Large intestine (tissue), 3 donors: ENCODE data around the gene FOCAD. TPM values are rescaled to one million over a fixed set of nuclear protein-coding genes. Genes with fewer than 3 reads are reported as not detected.

Experiments used
- DNase-seq, 2 donors: peaks; one replicate each; pipeline versions ENCODE4 v3.0.0 to v3.0.0-alpha.2; 2013
- H3K27ac ChIP-seq: one replicate; pipeline ENCODE4 v1.5.1; 2013; ENCODE audit warnings: low read length
- H3K27me3 ChIP-seq: 2 replicates; pipeline ENCODE4 v1.6.1; 2013; ENCODE audit warnings: low read length; ENCODE audit not compliant: control insufficient read depth, insufficient read depth
- H3K36me3 ChIP-seq: 2 replicates; pipeline ENCODE4 v1.6.1; 2013; ENCODE audit warnings: low read length; ENCODE audit not compliant: control insufficient read depth, insufficient read depth
- H3K4me1 ChIP-seq: one replicate; pipeline ENCODE4 v1.6.1; 2013; ENCODE audit warnings: low read length; ENCODE audit not compliant: control insufficient read depth, insufficient read depth
- H3K4me3 ChIP-seq: one replicate; pipeline ENCODE4 v1.5.1; 2013; ENCODE audit warnings: low read length
- H3K9me3 ChIP-seq: one replicate; pipeline ENCODE4 v1.6.1; 2013; ENCODE audit warnings: mild to moderate bottlenecking, low read depth, low read length, moderate library complexity; ENCODE audit not compliant: control insufficient read depth
- WGBS: methylation state at CpG from one replicate; pipeline ENCODE4 v1.1.5; 2013; ENCODE audit warnings: low lambda C conversion rate; ENCODE audit not compliant: insufficient coverage; 5-methylcytosine and 5-hydroxymethylcytosine counted together
- polyA plus RNA-seq: library from polyadenylated mRNA; unstranded; fragments of 120-200 nt; gene quantifications from one replicate; pipeline ENCODE4 v1.2.1, GENCODE V29; 2013

Gene FOCAD
- polyA plus RNA-seq, 1 donor: 16.1 TPM

DNA sequence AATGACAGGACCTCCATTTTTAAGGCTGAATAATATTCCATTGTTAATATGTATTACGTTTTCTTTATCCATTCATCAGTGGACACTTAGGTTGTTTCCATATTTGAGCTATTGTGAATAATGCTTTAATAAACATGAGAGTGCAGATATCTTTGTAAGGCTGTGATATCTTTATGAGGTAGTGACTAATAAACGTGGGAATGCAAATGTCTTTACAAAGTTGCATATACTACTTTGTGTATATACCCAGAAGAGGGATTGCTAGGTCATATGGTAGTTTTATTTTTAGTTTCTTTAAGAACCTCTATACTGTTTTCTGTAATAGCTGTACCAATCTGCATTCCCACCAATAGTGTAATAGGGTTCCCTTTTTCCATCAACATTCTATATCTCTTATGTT, 148.7 kb downstream of the FOCAD start:
- H3K27ac ChIP-seq: no peak overlapping the region
- DNase-seq: no peak
- H3K4me3 ChIP-seq: no peak overlapping the region
- no peaks in the 10 kb centered on the region for H3K4me1 ChIP-seq
- WGBS: no CpG with 5 or more reads among the region's 2 CpGs
- H3K36me3 ChIP-seq: peaks cover 4% of the 10 kb centered on the region
- H3K27me3 ChIP-seq: no peaks in the 10 kb centered on the region
- H3K9me3 ChIP-seq: no peaks in the 10 kb centered on the region

GRCh38 chr9:20835377-20836286, 151.6 kb downstream of the FOCAD start:
- no peaks in the 10 kb centered on the region for H3K4me1 ChIP-seq
- WGBS: no CpG with 5 or more reads among the region's 6 CpGs
- H3K27me3 ChIP-seq: no peaks in the 10 kb centered on the region
- no peak overlapping the region for H3K27ac ChIP-seq
- no peak for DNase-seq
- H3K36me3 ChIP-seq: peaks cover 4% of the 10 kb centered on the region
- no peak overlapping the region for H3K4me3 ChIP-seq
- no peaks in the 10 kb centered on the region for H3K9me3 ChIP-seq

- Histone ChIP-seq H3K27me3 (no peaks in the 10 kb centered on the region), H3K27ac (no peak overlapping the region), H3K36me3 (peaks cover 4% of the 10 kb centered on the region), H3K9me3 (no peaks in the 10 kb centered on the region), H3K4me1 (no peaks in the 10 kb centered on the region), H3K4me3 (no peak overlapping the region)
- no peak for DNase-seq
- WGBS: no CpG with 5 or more reads among the region's 3 CpGs
Observed at GRCh38 chr9:20837166-20837565, 153.1 kb downstream of the FOCAD start.

GRCh38 chr9:20838218-20838617, 154.2 kb downstream of the FOCAD start:
- H3K36me3 ChIP-seq: peaks cover 4% of the 10 kb centered on the region
- no peak overlapping the region for H3K4me3 ChIP-seq
- no peak overlapping the region for H3K27ac ChIP-seq
- H3K27me3 ChIP-seq: no peaks in the 10 kb centered on the region
- no peaks in the 10 kb centered on the region for H3K9me3 ChIP-seq
- no peak for DNase-seq
- no peaks in the 10 kb centered on the region for H3K4me1 ChIP-seq
- 100% methylated on average over 1 of the region's 1 CpG for WGBS

DNA sequence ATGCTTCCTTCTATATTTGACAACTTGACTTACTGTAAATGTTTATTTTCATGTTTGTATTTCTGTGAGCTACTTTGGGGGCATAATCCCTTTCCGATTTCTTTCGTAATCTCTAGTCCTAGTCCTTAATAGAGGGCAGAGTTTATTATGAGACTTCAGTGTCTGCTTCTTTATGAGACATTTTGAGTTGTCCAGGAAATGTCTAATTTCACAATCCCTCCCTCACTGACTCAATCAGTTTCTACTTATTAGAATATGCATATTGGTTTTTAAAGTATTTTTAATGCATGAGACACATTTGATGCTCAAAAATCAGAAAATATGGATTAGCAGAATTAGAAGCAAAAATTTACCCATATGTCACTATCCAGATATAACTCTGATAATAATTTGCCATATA, 160.9 kb downstream of the FOCAD start:
- H3K27me3 ChIP-seq: no peaks in the 10 kb centered on the region
- no peak overlapping the region for H3K4me3 ChIP-seq
- no peaks in the 10 kb centered on the region for H3K9me3 ChIP-seq
- no peak overlapping the region for H3K27ac ChIP-seq
- 95% methylated on average over 2 of the region's 2 CpGs for WGBS
- no peaks in the 10 kb centered on the region for H3K4me1 ChIP-seq
- H3K36me3 ChIP-seq: no peaks in the 10 kb centered on the region
- no peak for DNase-seq

- no peak overlapping the region for H3K4me3 ChIP-seq
- H3K27ac ChIP-seq: no peak overlapping the region
- no peaks in the 10 kb centered on the region for H3K4me1 ChIP-seq
- H3K27me3 ChIP-seq: no peaks in the 10 kb centered on the region
- DNase-seq: no peak
- no peaks in the 10 kb centered on the region for H3K36me3 ChIP-seq
- H3K9me3 ChIP-seq: no peaks in the 10 kb centered on the region
- WGBS: 67% methylated on average over 2 of the region's 2 CpGs
Observed at GRCh38 chr9:20848490-20848889, 164.4 kb downstream of the FOCAD start.

DNA sequence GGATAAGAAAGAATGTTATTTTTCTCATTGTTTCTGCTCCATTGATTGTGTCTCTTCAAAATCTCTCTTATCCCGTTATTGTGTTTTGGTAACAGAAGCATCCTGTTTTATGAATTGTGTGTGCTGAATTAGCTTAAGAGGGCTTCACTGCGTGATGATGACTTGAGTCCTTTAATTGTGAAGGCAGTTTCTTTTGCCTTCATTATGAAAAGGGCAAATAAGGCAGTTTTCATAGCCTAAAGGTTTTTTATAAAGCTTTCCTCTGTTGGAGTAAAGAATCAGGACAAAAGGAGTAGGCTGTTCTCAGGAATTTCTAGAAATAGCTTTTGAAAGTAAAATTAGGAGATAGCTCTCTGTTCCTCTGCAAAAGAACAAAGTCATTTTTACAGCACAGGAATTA, 169.8 kb downstream of the FOCAD start:
- Histone ChIP-seq H3K9me3 (no peaks in the 10 kb centered on the region), H3K27ac (no peak overlapping the region), H3K36me3 (no peaks in the 10 kb centered on the region), H3K4me1 (no peaks in the 10 kb centered on the region), H3K4me3 (no peak overlapping the region), H3K27me3 (no peaks in the 10 kb centered on the region)
- no CpG with 5 or more reads among the region's 2 CpGs for WGBS
- DNase-seq: no peak

DNA sequence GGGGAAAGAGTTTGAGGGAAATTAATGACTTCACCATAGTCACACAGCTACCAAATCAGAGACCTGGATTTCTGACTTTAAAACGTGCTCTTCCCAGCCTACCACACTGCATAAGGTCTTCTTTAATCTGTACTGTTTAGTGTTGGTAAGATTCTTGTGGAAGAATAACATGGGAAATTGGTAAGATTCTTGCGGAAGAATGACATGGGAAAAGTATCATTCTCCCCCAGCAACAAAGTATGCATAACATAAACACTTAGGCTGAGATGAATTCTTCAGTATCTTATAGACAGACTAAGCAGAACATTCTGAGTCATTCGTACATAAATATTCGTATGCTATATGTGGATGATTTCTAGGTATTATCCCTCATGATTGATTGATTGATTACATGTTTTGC, 170.4 kb downstream of the FOCAD start:
- H3K4me1 ChIP-seq: no peaks in the 10 kb centered on the region
- H3K27ac ChIP-seq: no peak overlapping the region
- H3K36me3 ChIP-seq: no peaks in the 10 kb centered on the region
- H3K9me3 ChIP-seq: no peaks in the 10 kb centered on the region
- H3K27me3 ChIP-seq: no peaks in the 10 kb centered on the region
- DNase-seq: no peak
- H3K4me3 ChIP-seq: no peak overlapping the region
- 89% methylated on average over 3 of the region's 4 CpGs for WGBS

GRCh38 chr9:20863945-20864344, 179.9 kb downstream of the FOCAD start:
- Histone ChIP-seq H3K4me1 (no peaks in the 10 kb centered on the region), H3K27ac (no peak overlapping the region), H3K4me3 (no peak overlapping the region), H3K27me3 (no peaks in the 10 kb centered on the region), H3K9me3 (no peaks in the 10 kb centered on the region), H3K36me3 (no peaks in the 10 kb centered on the region)
- no peak for DNase-seq
- no CpG with 5 or more reads among the region's 2 CpGs for WGBS

- 100% methylated on average over 1 of the region's 4 CpGs for WGBS
- no peaks in the 10 kb centered on the region for H3K4me1 ChIP-seq
- H3K4me3 ChIP-seq: no peak overlapping the region
- no peak for DNase-seq
- no peaks in the 10 kb centered on the region for H3K27me3 ChIP-seq
- H3K27ac ChIP-seq: no peak overlapping the region
- H3K9me3 ChIP-seq: no peaks in the 10 kb centered on the region
- H3K36me3 ChIP-seq: no peaks in the 10 kb centered on the region
Observed at GRCh38 chr9:20865347-20865746, 181.3 kb downstream of the FOCAD start.

DNA sequence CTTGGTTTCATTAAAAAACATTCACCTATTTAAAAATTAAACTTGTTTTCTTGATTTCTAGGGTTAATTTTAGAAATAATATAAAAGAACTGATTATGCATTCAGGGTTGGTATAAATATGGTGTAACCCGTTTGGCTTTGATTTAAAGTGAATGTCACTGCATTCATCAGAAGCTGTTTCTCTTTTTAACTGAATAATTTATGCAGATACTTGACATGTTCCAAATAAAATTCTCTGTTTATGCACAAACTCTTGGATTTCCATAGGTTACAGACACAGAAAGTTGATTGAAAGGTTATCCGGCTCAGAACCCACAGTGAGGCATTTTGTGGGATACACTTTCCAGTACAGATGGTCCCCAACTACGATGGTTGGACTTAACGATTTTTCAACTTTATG, 186.1 kb downstream of the FOCAD start:
- Histone ChIP-seq H3K4me3 (no peak overlapping the region), H3K9me3 (no peaks in the 10 kb centered on the region), H3K4me1 (no peaks in the 10 kb centered on the region), H3K27ac (no peak overlapping the region), H3K27me3 (no peaks in the 10 kb centered on the region), H3K36me3 (no peaks in the 10 kb centered on the region)
- DNase-seq: no peak
- 80% methylated on average over 1 of the region's 4 CpGs for WGBS
